Measurements from ENCODE around the gene SOD3.

Gene SOD3

GRCh38 chr4:24810871-24811631 is 15.7 kb downstream of the SOD3 start:
- no peaks in the 10 kb centered on the region for H3K79me2 ChIP-seq (ENCODE audit: insufficient read depth, low read length)
- no peaks in the 10 kb centered on the region for H3K9me3 ChIP-seq (ENCODE audit: low read length)
- H3F3A ChIP-seq (ENCODE audit: insufficient read depth, low read length), result no peaks in the 10 kb centered on the region
- no peaks in the 10 kb centered on the region for H3K36me3 ChIP-seq (ENCODE audit: insufficient read depth, low read length)
- H3K9ac ChIP-seq (ENCODE audit: low read length), result no peak overlapping the region
- no peaks in the 10 kb centered on the region for H3K9me2 ChIP-seq (ENCODE audit: low read depth, low read length)
- no peak overlapping the region for H3K27ac ChIP-seq (ENCODE audit: low read depth, low read length, poor library complexity, severe bottlenecking)
- no peak overlapping the region for H3K4me3 ChIP-seq (ENCODE audit: low read depth, low read length, poor library complexity, severe bottlenecking)
- H3K27me3 ChIP-seq (ENCODE audit: insufficient read depth, low read length), result no peaks in the 10 kb centered on the region
- no peak overlapping the region for H3K4me2 ChIP-seq (ENCODE audit: low read length)
- no peaks in the 10 kb centered on the region for H3K4me1 ChIP-seq (ENCODE audit: insufficient read depth, low read length, severe bottlenecking)
- TF ChIP-seq EZH2 (IDR thresholded peaks at IDR 0.05; ENCODE audit: borderline replicate concordance, low read length), result no peak
- TF ChIP-seq, protein P1, sequence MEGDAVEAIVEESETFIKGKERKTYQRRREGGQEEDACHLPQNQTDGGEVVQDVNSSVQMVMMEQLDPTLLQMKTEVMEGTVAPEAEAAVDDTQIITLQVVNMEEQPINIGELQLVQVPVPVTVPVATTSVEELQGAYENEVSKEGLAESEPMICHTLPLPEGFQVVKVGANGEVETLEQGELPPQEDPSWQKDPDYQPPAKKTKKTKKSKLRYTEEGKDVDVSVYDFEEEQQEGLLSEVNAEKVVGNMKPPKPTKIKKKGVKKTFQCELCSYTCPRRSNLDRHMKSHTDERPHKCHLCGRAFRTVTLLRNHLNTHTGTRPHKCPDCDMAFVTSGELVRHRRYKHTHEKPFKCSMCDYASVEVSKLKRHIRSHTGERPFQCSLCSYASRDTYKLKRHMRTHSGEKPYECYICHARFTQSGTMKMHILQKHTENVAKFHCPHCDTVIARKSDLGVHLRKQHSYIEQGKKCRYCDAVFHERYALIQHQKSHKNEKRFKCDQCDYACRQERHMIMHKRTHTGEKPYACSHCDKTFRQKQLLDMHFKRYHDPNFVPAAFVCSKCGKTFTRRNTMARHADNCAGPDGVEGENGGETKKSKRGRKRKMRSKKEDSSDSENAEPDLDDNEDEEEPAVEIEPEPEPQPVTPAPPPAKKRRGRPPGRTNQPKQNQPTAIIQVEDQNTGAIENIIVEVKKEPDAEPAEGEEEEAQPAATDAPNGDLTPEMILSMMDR (IDR thresholded peaks at IDR 0.05; ENCODE audit: low read length), result no peak
- no peaks in the 10 kb centered on the region for H4K20me1 ChIP-seq (ENCODE audit: insufficient read depth, low read length)
- H2AFZ ChIP-seq (ENCODE audit: low read length), result no peak overlapping the region

DNA sequence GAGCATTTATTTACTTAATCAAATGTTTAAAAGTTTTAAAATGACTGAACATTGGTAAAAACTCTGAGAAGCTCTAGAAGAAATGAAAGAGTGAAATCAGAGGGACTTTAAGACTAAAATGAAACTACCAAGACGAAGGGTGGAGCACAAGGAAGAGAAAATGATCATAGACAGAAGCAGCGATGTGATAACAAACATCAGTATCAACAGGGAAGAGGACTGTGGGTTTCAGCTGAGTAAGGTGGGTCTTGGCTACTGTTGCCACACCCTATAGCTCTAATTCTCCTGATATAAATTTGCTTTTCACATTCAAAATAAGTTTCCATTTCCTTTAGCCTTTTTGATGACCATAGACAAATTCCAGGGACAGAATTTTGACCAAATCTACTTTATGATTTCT is 18.4 kb downstream of the SOD3 start:
- no peaks in the 10 kb centered on the region for H3K9me3 ChIP-seq (ENCODE audit: low read length)
- H3K27ac ChIP-seq (ENCODE audit: low read depth, low read length, poor library complexity, severe bottlenecking), result no peak overlapping the region
- TF ChIP-seq, protein P1 (IDR thresholded peaks at IDR 0.05; ENCODE audit: low read length), result no peak
- TF ChIP-seq EZH2 (IDR thresholded peaks at IDR 0.05; ENCODE audit: borderline replicate concordance, low read length), result no peak
- H3K79me2 ChIP-seq (ENCODE audit: insufficient read depth, low read length), result no peaks in the 10 kb centered on the region
- H3K27me3 ChIP-seq (ENCODE audit: insufficient read depth, low read length), result no peaks in the 10 kb centered on the region
- no peaks in the 10 kb centered on the region for H4K20me1 ChIP-seq (ENCODE audit: insufficient read depth, low read length)
- no peaks in the 10 kb centered on the region for H3K9me2 ChIP-seq (ENCODE audit: low read depth, low read length)
- H3K9ac ChIP-seq (ENCODE audit: low read length), result no peak overlapping the region
- no peaks in the 10 kb centered on the region for H3K4me1 ChIP-seq (ENCODE audit: insufficient read depth, low read length, severe bottlenecking)
- no peaks in the 10 kb centered on the region for H3K36me3 ChIP-seq (ENCODE audit: insufficient read depth, low read length)
- H3K4me2 ChIP-seq (ENCODE audit: low read length), result no peak overlapping the region
- no peak overlapping the region for H3K4me3 ChIP-seq (ENCODE audit: low read depth, low read length, poor library complexity, severe bottlenecking)
- H3F3A ChIP-seq (ENCODE audit: insufficient read depth, low read length), result no peaks in the 10 kb centered on the region
- no peak overlapping the region for H2AFZ ChIP-seq (ENCODE audit: low read length)

DNA sequence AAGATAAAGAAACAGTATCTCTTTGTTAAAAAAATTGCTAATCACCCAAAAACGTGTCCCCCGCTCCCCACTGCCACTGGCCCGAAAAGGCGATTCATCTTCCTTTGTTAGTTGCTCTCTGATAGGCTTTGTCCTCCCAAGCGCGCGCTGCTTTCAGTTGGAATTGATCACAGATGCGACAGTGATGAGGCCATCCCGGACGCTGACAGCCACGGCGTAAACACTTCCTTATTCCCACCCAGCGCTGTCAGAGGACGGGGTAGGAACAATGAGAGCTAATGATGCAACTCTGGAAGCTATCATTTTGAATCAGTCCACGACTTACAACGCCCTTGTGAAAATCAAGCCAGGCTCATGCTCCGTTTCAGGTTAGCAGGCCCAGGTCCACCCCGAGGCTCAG is 21.4 kb downstream of the SOD3 start:
- TF ChIP-seq, protein P1 (IDR thresholded peaks at IDR 0.05; ENCODE audit: low read length), result no peak
- no peak for TF ChIP-seq EZH2 (IDR thresholded peaks at IDR 0.05; ENCODE audit: borderline replicate concordance, low read length)
- Histone ChIP-seq H3F3A (ENCODE audit: insufficient read depth, low read length) (no peaks in the 10 kb centered on the region), H3K4me2 (ENCODE audit: low read length) (no peak overlapping the region), H3K9ac (ENCODE audit: low read length) (no peak overlapping the region), H3K9me2 (ENCODE audit: low read depth, low read length) (no peaks in the 10 kb centered on the region), H3K79me2 (ENCODE audit: insufficient read depth, low read length) (no peaks in the 10 kb centered on the region), H3K4me3 (ENCODE audit: low read depth, low read length, poor library complexity, severe bottlenecking) (no peak overlapping the region), H3K4me1 (ENCODE audit: insufficient read depth, low read length, severe bottlenecking) (no peaks in the 10 kb centered on the region), H3K36me3 (ENCODE audit: insufficient read depth, low read length) (no peaks in the 10 kb centered on the region), H3K27me3 (ENCODE audit: insufficient read depth, low read length) (no peaks in the 10 kb centered on the region), H3K9me3 (ENCODE audit: low read length) (no peaks in the 10 kb centered on the region), H2AFZ (ENCODE audit: low read length) (no peak overlapping the region), H3K27ac (ENCODE audit: low read depth, low read length, poor library complexity, severe bottlenecking) (no peak overlapping the region), H4K20me1 (ENCODE audit: insufficient read depth, low read length) (no peaks in the 10 kb centered on the region)

Measured in OCI-LY1 (cell line).